ENCODE measurements around the gene RWDD2A.
"Not testable (repeated sequence)": the region's sequence is repeated elsewhere in the genome, so short reads cannot be mapped to it uniquely, and the experiment has no call there.

Gene RWDD2A

GRCh38 chr6:83192871-83193746, at the start of gene RWDD2A, which contains the start of gene PGM3:
Gene RWDD2A, plus strand, starts transcription at chr6:83193357. Its CDS starts 1,095 bp downstream, at chr6:83194452.
Gene PGM3, minus strand, starts transcription at chr6:83193265. Its CDS starts 2,253 bp downstream, at chr6:83191012.
- in situ Hi-C loops (cut with HindIII; ENCODE audit: low sequenced_read_pairs), result no loop called here

DNA sequence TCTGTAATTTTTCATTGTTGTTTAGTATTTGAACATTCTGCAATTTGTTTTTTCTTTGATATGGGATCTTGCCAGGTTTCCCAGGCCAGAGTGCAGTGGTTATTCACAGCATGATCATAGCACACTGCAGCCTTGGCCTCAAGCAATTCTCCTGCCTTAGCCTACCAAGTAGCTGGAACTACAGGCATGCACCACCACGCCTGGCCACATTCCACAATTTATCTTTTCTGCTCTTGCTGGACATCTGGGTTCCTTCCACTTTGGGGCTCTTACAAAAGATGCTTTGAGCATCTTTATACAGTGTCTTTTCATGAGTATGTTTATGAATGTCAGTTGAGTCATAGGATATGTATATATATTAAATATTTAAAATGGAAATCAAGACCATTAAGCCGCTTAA, 42.0 kb upstream of the RWDD2A start:
- in situ Hi-C loops (cut with HindIII; ENCODE audit: low sequenced_read_pairs), result no loop called here

DNA sequence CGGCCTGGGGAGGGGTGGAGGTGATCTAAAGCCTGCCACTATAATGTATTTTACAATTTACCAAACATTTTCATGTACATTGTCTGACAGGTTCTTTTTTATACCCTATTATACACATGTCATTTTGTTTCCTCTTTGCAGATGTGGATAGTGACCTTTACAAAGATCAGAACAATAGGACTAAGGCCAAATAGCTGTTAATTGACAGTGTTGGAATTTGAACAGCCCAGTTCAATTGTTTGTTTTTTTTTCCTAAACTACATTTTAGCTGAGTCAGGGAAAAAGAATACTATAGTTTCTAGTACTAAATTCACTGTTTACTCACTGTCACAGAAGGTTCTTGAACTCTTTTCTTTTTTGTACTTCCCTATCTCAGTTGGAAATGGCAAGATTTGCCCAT, 40.2 kb upstream of the RWDD2A start:
- in situ Hi-C loops (cut with HindIII; ENCODE audit: low sequenced_read_pairs), result no loop called here

DNA sequence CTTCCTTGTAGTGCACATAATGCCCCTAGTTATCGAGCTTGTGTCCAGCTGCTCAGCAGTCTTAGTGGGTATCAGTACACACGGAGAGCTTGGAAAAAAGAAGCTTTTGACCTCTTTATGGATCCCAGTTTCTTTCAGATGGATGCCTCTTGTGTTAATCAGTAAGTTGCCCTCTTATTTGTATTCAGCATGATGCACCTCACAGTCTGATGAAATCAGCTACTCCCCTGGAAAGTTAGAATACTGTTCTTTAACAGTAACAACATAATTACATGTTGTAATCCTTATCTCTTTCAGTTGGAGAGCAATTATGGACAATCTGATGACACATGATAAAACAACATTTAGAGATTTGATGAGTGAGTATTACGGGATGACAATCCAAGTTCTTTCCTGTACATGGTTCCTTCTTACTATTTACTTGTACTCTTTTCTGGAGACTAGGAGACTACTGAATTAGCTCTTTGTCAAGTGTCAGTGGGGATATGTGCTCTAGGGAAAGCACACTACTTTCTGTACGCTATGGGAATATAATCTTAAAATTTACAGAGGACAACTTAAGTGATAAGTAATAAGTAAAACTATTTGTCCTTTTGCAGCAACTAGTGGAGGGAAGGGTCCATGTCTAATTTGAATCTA, 39.2 kb upstream of the RWDD2A start:
- in situ Hi-C loops (cut with HindIII; ENCODE audit: low sequenced_read_pairs), result no loop called here

DNA sequence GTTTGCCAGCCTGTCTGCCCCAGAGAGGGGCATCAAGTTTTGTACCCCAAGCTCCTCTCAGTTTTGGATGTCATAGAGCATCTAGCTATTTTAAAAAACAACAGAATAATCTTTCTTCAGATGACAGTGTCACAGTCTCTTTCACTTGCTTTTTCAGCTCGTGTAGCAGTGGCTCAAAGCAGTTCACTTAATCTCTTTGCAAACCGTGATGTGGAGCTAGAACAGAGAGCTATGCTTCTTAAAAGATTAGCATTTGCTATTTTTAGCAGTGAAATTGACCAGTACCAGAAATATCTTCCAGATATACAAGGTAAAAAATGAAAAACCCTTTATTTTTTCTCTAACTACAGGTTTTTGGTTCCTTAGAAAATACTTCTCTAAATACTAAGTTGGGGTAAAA, 37.4 kb upstream of the RWDD2A start:
- in situ Hi-C loops (cut with HindIII; ENCODE audit: low sequenced_read_pairs), result no loop called here

GRCh38 chr6:83160167-83160566, 33.0 kb upstream of the RWDD2A start:
- in situ Hi-C loops (cut with HindIII; ENCODE audit: low sequenced_read_pairs), result no loop called here

DNA sequence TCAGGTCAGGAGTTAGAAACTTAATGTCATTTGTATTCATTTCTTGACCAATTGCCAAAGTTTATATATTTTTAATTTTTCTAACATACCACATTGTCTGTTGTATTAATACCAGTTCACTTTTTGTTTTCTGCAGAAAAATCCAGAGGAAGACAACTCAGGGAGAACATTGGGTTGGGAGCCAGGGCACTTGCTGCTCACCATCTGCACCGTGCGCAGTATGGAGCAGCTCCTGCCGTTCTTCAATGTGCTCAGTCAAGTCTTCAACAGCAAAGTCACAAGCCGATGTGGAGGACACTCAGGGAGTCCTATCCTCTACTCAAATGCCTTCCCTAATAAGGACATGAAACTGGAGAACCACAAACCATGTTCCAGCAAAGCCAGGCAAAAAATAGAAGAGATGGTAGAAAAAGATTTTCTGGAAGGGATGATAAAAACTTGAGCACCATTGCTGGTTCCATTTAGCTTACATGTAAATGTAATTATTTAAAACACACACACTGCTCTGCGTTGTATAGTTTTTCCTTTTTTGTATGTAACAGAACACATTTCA, 25.4 kb upstream of the RWDD2A start:
- in situ Hi-C loops (cut with HindIII; ENCODE audit: low sequenced_read_pairs), result no loop called here

DNA sequence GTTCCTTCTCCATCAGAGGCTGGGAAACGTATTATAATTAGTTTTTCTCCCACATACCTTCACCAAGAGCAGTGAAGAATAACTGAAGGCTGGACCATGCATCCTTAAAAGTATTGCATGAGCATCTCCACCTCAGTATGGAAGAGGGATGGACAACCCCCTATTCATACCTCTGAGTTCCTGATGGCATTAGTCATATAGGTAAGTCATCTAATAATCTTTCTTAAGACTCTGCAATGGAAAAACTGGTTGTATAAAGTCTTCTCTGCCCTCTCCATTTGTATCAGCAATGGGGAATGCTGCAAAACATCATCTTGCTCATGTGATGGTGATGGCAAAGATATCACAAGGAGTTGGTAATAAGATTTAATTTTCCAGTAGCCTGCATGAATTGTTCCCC, 24.6 kb upstream of the RWDD2A start:
- in situ Hi-C loops (cut with HindIII; ENCODE audit: low sequenced_read_pairs), result no loop called here

DNA sequence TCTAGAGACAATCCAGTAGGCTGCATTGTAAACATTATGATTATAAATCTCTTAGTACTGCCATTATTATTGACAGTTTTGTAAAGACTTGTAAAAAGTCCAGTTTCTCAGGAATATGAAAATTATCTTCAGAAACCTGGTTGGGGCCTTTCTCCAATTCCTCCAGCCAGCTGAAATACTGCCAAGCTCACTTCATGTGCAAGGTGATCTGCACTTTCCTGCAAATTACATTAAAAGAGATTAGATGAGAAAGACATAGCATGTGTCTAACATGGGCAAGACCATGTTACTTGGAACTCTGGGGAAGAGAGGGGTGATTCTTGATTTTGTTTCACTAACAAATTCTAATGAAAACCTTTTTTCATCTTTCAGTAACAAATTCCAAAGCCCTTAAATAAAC, 24.1 kb upstream of the RWDD2A start:
- in situ Hi-C loops (cut with HindIII; ENCODE audit: low sequenced_read_pairs), result no loop called here

DNA sequence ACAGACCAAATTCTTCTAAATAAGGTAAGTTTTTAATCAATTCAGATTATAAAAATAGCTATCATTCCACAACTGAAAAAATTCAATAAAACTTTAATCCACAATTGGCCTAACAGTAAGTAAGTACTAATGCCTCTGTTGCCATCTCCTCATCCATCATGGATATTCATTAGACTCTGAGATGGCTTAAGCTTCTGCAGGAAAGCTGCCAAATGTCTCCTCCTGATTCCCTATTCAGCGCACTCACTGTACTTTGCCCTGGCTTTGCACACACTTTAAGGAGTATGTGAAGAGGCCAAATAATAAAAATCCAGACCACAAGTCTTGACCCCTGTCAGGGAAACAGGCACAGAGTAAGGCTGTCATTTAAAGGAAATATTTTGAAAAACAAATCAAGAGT, 23.6 kb upstream of the RWDD2A start:
- in situ Hi-C loops (cut with HindIII; ENCODE audit: low sequenced_read_pairs), result no loop called here

DNA sequence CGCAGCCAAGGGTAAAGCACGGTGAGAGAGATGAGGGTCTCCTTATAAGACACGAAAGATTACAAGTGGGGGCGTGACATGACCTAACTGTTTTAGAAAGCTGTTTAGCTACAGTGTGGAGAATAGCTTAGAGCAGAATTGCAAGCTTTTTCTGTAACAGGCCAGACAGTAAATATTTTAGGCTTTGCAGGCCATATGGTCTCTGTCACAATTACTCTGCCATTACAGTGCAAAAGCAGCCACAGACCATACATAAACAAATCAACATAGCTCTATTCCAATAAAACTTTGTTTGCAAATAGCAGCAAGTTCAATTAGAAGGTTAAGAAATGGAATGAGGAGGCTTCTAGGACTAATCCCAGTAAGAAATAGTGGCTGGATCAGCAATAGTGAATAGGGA, 16.9 kb upstream of the RWDD2A start:
- in situ Hi-C loops (cut with HindIII; ENCODE audit: low sequenced_read_pairs), result no loop called here

GRCh38 chr6:83180426-83180950, 12.7 kb upstream of the RWDD2A start:
- in situ Hi-C loops (cut with HindIII; ENCODE audit: low sequenced_read_pairs), result no loop called here

GRCh38 chr6:83182114-83182513, 11.0 kb upstream of the RWDD2A start:
- in situ Hi-C loops (cut with HindIII; ENCODE audit: low sequenced_read_pairs), result no loop called here

GRCh38 chr6:83183082-83183828, 9.9 kb upstream of the RWDD2A start:
- in situ Hi-C loops (cut with HindIII; ENCODE audit: low sequenced_read_pairs), result no loop called here

DNA sequence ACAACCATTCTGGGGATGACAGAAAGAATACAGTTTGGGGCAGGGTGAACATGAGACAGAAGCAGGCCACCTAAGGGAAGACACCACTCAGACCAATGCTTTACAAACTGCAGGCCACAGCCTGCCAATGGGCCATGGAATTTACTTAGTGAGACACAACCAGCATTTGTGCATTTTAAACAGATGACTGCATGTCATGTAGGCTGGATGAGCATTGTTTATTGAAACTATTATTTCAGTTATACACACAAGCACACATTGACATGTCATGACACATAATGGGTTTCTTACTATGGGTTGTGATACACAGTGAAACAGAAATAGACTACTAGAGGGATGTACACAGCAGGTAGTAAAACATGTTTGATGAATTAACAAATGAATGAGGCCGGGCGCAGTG, 8.1 kb upstream of the RWDD2A start:
- in situ Hi-C loops (cut with HindIII; ENCODE audit: low sequenced_read_pairs), result no loop called here

DNA sequence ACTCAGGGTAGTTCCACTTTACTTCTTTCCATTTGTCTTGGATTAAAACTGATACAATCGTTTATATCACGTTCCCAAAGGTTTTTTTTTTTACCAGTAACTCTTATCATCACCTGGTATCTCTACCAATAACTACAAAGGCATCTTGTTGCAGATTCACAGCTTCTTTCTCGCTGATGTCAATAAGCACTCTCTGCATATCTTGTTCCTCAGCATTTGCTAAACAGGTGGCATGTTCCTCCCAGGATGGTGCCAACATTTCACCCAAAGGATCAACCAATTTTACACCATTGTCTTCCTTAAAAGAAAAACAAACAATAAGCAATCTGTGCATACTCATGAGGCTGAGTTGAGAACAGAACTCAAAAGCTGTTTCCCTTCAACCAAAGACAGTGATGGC, 4.7 kb upstream of the RWDD2A start:
- in situ Hi-C loops (cut with HindIII; ENCODE audit: low sequenced_read_pairs), result no loop called here

- in situ Hi-C loops (cut with HindIII; ENCODE audit: low sequenced_read_pairs), result no loop called here
Measured at GRCh38 chr6:83190626-83191025, 2.5 kb upstream of the RWDD2A start.

DNA sequence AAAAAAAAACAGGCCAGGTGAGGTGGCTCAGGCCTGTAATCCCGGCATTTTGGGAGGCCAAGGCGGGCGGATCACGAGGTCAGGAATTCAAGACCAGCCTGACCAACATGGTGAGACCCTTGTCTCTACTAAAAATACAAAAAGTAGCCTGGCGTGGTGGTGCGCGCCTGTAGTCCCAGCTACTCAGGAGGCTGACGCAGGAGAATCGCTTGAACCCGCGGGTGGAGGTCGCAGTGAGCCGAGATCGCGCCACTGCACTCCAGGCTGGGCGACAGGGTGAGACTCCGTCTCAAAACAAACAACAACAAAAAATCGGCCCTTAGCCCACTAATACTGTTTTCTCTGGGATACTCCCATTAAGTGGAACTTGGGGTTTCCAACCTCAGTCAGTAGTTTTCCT, 1.2 kb upstream of the RWDD2A start:
- in situ Hi-C loops (cut with HindIII; ENCODE audit: low sequenced_read_pairs), result not testable (repeated sequence)

DNA sequence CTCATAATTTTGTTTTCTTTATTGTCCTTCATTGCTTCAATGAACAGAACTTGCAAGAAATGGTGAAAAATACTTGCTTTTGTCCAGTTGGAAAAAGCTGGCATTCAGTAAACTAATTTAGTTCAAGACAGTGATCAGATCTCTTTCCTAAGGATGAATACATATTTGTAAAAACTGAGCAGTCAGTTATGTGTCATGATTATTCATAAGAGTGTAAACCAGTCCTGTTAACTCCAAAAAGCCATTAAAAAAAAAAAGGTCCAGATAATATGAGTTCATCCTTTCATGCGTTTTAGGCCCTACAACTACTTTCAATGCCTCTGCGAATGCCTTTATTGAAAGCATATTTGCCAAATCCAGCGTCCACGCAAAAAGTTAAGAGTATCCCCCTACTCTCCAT, 701 bp upstream of the RWDD2A start:
- in situ Hi-C loops (cut with HindIII; ENCODE audit: low sequenced_read_pairs), result no loop called here

- in situ Hi-C loops (cut with HindIII; ENCODE audit: low sequenced_read_pairs), result no loop called here
Measured at GRCh38 chr6:83193747-83194566, 800 bp downstream of the RWDD2A start.
